AG09309 (cell line): ENCODE results near the gene JCAD.

ENCODE experiments used
- DNase-seq: peaks from one replicate; pipeline ENCODE4 v3.0.0-alpha.2; 2010; ENCODE audit warnings: low read depth
- H3K4me3 ChIP-seq: 2 replicates; pipeline ENCODE4 v1.5.1; 2011; ENCODE audit warnings: mild to moderate bottlenecking, low read depth, low read length, moderate library complexity; ENCODE audit not compliant: control insufficient read depth
- TF ChIP-seq, protein P1 (sequence below): IDR thresholded peaks from 2 replicates; pipeline ENCODE4 v1.5.1; 2011; ENCODE audit warnings: mild to moderate bottlenecking, low read depth, low read length, inconsistent platforms; ENCODE audit not compliant: insufficient read depth, control insufficient read depth; ENCODE audit errors: missing control alignments

The JCAD gene

GRCh38 chr10:30088178-30088577 lies 28.8 kb upstream of the JCAD start:
- TF ChIP-seq, protein P1, sequence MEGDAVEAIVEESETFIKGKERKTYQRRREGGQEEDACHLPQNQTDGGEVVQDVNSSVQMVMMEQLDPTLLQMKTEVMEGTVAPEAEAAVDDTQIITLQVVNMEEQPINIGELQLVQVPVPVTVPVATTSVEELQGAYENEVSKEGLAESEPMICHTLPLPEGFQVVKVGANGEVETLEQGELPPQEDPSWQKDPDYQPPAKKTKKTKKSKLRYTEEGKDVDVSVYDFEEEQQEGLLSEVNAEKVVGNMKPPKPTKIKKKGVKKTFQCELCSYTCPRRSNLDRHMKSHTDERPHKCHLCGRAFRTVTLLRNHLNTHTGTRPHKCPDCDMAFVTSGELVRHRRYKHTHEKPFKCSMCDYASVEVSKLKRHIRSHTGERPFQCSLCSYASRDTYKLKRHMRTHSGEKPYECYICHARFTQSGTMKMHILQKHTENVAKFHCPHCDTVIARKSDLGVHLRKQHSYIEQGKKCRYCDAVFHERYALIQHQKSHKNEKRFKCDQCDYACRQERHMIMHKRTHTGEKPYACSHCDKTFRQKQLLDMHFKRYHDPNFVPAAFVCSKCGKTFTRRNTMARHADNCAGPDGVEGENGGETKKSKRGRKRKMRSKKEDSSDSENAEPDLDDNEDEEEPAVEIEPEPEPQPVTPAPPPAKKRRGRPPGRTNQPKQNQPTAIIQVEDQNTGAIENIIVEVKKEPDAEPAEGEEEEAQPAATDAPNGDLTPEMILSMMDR = no peak
- no peak for DNase-seq
- no peak overlapping the region for H3K4me3 ChIP-seq

GRCh38 chr10:30083934-30084333 lies 24.5 kb upstream of the JCAD start:
- TF ChIP-seq, protein P1 = no peak
- no peak for DNase-seq
- no peak overlapping the region for H3K4me3 ChIP-seq

DNA sequence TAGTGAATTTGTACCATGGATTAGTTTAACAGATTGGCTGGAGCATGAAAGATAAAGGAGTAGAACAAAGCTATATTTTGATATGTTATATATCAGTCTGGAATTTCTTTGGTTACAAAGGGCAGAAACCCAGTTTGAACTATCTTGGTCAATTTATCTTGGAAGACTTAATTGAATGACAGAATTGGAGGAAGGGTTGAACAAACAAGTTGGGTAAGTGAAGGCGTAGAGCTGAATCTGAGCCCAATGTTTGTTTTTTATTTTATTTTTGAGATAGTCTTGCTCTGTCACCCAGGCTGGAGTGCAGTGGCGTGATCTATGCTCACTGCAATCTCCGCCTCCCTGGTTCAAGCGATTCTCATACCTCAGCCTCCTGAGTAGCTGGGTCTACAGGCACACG lies 21.8 kb upstream of the JCAD start:
- no peak for DNase-seq
- TF ChIP-seq, protein P1 = no peak
- H3K4me3 ChIP-seq = no peak overlapping the region

DNA sequence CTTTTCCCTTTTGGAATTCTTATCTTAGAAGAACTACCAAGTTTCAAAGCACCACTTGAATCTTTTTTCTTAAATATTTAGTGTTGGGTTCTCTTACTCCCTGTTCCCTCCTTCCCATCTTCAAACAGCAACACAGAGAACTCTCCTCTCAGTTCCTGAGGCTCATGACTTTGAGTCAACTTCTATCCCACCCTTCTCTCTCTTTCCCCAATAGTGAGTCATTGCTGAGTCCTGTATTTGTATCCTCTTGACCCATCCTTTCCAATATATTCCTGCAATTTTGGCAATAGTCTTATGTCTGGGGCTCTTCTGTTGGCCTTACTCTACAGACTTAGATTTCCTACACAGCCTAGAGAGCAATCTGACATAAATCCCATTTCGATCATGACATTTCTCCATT lies 20.8 kb upstream of the JCAD start:
- no peak for DNase-seq
- TF ChIP-seq, protein P1 = no peak
- no peak overlapping the region for H3K4me3 ChIP-seq

- H3K4me3 ChIP-seq = no peak overlapping the region
- no peak for DNase-seq
- TF ChIP-seq, protein P1 = no peak
These were observed 20.0 kb upstream of the JCAD start for GRCh38 chr10:30079408-30079807.

DNA sequence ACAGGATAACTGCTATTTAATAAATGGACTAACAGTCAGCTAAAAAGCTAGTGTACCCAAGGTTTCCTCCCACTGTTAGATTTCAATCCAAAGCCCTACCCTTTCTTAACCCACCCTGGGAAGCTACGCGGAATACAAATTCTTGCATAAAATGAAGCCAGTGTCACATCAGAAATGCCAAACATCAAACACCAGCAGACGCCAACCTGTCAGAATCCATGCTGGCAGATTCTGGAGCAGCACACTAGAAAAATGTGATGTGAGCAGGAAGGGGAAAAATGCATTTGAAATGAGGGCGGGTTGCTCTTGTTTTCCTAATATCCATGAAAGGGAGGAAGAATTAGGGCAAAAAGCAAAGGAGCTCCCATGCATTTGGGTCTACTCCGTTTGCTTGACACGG lies 16.1 kb upstream of the JCAD start:
- no peak overlapping the region for H3K4me3 ChIP-seq
- DNase-seq = no peak
- TF ChIP-seq, protein P1 = no peak

GRCh38 chr10:30074933-30075332 lies 15.5 kb upstream of the JCAD start:
- no peak for DNase-seq
- no peak overlapping the region for H3K4me3 ChIP-seq
- TF ChIP-seq, protein P1 = no peak
